ENCODE measurements around the gene ZNF644.
A peak's percentile ranks its signal among the peaks of the same experiment; 100 is the strongest.

The ZNF644 gene

DNA sequence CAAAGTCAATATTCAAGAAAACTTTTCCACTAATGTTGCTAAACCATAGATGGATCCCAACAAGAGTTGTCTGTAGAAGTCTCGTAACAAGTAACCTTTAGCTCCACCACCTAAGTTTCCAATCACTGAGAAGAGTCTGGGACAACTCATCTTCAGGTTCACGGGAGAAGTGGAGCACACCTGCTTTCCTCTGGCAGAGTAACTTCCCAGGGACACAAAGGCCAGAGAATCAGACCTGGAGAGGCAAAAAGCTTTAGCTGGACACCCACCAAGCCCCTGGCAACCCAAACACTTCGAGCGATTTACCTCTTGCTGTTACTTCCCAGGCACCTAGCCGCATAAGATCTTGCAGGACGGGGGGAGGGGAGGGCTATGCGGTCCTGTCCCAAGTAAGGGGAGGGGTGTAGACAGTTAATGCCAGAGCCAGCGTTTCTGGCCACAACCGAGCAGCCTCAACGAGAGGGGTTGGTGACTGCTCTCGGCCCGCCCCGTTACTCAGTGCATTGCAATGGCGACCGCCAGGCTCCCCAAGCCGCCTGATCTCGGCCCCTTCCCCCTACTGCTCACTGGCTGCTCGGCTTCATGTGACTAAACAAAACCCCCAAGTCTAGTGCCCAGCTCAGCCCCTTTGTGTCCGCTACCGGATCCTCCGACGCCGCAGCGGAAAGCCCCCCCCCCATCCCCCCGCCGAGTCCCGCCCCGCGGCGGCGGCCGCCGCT is 709 bp downstream of the ZNF644 start:
- peak; percentile 41 for DNase-seq (ENCODE audit: low read depth)

DNA sequence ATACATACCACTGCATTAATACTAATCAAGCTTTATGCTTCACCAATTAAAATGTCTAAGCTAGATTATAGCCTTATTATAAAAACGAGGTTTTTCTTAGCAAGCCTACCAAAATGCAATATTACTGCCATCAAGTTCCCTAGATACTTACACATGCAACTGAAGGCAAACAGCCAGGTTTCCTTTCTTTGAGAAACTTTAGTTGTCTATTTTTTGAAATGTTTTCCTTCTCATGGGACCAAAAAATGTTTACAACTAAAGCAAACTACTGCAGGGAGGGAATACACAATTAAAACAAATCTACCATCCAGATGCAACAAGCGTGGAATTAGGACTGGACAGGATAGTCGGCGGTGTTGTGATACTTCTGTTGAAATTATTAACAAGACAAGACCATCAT is 1.3 kb downstream of the ZNF644 start:
- DNase-seq (ENCODE audit: low read depth) = no peak

DNA sequence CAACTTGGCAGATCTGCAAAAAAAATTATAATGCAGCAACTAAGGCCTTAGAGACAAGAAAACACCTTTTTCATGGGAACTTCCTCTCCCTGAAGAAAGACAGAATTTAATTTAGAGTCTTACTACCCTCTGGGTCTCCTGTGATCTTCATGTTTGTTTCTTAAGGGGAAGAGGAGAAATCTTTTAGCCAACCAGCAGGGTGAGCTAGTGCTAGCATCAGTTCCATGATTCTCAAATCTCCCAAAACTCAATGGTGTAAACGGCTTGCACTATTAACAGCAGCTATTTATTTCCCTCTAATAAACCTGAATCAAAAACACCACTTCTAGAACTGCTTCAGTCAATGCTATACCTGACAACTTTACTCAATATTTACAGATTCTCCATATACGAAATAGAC is 3.8 kb downstream of the ZNF644 start:
- no peak for DNase-seq (ENCODE audit: low read depth)

DNA sequence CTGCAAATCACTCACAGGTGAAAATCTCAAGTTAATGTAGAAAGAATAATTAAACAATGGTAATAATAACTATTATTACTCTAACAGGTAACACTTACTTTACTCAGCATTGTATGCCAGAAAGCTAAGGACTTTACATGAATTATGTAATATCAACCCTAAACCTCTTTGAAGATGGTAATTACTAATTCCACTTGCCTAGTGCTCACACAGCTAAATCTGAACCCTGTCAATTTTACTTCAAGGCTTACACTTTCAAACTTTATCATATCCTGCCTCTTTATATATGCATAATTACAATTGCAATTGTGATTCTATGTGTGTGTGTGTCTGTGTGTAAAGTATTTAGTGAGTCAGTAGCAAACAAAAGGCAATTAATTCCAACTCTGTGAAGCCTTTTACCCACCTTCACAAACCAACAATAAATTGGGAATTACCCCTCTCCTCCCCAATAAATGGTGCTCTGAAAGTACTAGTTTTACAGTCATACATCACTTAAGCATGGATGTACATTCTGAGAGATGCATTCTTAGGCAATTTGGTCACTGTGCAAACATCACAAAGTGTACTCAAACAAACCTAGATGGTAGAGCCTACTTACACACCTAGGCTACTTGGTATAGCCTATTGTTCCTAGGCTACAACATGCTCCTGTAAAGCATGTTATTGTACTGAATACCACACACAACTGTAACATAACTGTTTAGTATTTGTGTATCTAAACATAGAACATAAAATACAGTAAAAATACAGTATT is 5.9 kb downstream of the ZNF644 start:
- DNase-seq (ENCODE audit: low read depth) = no peak

DNA sequence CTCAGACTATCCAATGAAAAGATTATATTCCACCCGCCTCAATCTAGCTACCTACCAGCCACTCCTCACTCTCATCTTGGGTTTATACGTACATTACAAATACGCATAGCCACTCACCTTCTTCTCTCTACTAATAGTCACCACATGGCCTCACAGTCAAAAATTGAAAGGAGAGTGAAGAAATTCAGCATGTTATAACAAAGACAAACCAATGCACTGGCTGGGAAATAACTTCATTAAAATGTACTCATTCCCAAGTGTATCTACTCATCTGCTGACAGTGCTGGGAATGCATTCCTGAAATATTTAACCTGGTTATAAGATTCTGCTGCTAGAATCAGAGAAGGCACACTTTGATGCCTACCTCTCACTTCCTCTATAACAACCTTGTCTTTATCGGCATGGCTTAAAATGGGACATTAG is 6.5 kb downstream of the ZNF644 start:
- DNase-seq (ENCODE audit: low read depth) = no peak

DNA sequence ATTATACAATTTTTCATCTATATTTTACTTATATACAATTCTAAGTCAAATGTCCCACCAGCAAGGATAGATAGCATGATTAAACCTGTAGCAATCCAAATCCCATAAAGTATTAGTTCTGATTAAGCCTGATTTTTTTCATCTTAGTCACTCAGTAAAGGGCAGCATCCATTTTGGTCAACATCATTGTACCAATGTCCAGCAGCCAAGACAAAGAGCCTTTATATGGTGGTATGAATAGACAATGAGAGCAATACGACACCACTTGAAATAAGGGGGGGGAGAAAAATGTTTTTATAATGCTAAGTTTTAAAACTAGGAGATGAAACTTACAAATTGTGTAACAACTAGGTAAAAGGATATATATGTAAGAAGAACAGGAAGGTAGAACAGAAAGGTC is 7.4 kb downstream of the ZNF644 start:
- DNase-seq (ENCODE audit: low read depth) = no peak

DNA sequence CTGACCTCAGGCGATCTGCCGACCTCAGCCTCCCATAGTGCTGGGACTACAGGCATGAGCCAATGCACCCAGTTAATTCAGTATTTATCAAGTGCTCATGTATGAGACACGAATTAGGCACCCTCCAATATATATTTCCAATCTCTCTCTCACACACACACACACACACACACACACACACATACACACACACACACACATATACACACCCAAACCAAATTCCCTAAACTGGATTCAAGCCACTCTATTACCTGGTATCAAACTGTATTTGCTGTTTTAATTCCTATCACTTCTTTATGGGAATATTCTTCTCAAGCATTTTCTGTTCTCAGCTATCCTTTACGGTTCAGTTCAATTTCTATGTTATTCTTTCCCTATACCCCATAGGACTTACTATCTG is 8.5 kb downstream of the ZNF644 start:
- DNase-seq (ENCODE audit: low read depth) = no peak

DNA sequence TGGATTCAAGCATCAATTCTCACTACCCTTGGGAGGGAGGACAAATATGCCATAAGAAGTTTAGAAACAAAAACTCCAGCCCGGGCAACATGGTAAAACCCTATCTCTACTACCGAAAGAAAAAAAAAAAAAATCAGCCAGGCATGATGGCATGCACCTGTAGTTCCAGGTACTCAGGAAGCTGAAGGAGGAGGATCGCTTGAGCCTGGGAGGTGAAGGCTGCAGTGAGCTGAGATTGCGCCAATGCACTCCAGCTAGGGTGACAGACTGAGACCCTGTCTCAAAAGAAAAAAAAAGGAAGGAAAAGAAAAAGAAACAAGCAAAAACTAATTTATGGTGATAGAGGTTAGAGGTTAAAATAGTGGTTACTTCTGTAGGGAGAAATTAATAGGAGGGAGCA is 9.6 kb downstream of the ZNF644 start:
- no peak for DNase-seq (ENCODE audit: low read depth)

DNA sequence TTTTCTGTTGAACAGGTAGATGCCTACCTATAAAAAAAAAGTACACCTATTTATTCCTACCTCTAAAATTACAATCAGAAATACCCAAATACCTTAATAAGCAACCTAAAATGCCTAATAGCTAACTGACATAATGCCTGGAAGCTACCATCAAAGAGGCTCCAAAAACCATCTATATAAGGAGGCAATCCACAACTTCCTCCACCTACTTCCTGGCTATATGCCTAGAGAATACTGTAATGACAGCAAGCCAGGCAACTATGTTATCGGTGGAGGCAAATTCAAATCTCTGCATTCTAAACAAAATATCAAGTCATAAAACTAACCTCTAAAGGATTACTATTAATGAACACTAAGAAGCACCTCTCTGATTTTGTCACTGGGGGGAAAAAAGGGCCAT is 10.1 kb downstream of the ZNF644 start:
- no peak for DNase-seq (ENCODE audit: low read depth)

DNA sequence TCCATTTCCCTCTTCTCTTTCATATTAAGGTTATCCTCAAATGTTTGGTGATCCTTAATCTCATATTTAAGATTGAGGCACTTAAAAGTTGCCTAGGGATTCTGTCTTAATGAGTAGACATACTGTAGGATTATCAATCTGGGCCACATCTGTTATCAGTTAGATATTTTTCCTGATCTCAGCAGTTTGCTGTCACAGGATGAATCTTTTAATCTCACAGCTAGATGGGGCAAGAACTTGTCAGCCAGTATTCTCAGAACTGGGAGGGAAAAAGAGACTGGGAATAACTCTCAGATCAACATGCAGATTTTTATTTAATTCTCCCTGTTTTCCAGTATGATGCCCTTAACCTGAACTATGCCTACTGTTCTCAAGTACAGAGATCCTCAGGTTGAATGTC is 14.0 kb downstream of the ZNF644 start:
- DNase-seq (ENCODE audit: low read depth) = no peak

DNA sequence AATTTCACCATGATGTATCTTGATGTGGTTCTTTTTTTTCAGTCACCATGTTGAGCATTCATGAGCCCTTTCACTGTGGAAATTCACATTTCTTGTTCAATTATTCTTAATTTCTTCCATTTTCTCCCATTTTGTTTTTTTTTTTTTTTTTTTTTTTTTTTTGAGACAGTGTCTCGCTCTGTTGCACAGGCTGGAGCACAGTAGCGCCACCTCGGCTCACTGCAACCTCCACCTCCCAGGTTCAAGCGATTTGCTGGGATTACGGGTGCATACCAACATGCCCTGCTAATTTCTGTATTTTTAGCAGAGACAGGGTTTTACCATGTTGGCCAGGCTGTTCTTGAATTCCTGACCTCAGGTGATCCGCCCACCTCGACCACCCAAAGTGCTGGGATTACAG is 14.7 kb downstream of the ZNF644 start:
- no peak for DNase-seq (ENCODE audit: low read depth)

DNA sequence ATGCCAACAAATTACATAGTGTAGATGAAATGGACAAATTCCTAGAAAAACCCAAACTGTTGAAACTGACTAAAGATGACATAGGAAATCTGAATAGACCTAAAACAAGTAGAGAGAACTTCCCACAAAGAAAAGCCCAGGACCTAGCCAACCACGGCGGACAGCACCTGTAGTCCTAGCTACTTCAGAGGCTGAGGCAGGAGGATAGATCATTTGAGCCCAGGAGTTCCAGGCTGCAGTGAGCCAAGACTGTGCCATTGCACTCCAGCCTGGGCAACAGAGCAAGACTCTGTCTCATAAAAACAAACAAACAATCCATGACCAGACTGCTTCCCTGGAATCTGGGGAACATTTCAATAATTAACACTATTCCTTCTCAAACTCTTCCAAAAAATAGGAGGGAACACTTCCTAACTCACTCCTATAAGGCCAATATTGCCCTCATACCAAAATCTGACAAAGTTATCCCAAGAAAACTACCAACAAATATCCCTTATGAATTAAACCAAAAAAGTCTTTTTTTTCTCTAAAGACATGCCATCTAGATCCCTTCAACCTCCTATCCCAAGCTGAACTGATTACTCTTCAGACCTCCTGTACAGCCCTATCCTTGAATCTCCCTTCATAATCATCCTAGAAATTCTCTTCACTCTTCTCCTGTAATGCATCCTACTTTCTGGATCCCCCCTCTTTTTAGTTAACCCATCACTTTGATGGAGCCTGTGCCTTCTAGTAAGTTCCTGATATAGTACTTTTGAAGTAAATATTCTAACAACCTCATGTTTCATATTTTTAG is 15.5 kb downstream of the ZNF644 start:
- no peak for DNase-seq (ENCODE audit: low read depth)

DNA sequence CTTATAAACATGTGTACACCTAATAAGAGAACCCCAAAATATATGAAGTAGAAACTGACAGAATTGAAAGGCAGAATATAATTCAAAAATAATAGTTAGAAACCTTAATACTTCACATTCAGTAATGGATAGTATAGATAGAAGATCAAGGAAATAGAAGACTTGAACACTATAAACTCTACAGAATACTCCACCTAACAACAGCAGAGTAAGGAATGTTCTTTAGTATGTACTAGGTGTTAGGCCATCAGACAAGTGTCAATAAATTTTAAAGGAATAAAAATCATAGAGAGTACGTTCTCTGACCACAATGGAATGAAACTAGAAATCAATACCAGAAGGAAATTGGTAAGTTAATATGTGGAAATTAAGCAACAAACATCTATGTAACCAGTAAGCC is 16.6 kb downstream of the ZNF644 start:
- DNase-seq (ENCODE audit: low read depth) = no peak

DNA sequence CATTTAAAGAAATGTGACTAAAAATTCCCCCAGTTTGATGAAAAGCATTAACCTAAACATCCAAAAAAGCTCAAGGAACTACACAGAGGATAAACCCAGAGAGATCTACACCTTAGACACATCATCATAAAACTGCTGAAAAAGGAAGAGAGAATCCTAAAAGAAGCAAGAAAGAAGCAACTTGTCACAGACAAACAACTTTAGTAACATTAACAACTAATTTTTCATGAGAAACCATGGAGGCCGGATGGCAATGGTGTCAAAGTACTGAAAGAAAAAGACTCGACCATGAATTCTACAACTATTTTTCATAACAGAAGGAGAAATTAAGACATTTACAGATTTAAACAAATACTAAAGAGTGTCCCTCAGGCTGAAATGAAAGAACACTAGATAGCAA is 17.7 kb downstream of the ZNF644 start:
- DNase-seq (ENCODE audit: low read depth) = no peak

DNA sequence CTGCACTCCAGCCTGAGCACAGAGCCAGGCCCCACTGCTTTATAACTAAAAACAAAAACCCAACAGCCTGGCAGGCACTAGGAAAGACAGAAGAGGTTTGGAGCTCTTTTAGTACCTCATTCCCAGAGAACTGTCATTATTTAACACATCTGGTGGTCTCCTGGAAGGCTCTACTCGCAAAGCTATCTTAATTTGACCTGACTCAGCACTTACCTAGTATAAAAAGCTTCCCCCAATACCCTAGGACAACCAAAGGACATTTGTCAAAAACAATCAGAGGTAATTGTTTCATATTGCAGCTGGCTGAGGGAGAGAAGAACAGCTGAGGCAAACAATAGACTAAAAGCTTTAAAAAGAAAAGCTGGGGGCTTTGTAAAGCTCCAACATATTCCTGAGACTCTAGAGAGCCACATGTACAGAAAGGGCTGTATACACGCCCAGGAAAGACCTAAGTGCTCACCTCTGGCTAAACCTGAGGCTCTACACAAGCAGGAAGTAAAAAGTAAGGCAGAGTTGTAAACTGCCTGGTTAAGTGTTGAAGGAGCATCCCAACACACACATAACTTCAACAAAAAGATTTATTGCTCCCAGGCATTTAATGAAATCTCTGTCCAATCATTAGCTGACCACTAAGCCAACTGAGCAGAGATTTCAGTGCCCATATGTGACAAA is 25.0 kb downstream of the ZNF644 start:
- no peak for DNase-seq (ENCODE audit: low read depth)

DNA sequence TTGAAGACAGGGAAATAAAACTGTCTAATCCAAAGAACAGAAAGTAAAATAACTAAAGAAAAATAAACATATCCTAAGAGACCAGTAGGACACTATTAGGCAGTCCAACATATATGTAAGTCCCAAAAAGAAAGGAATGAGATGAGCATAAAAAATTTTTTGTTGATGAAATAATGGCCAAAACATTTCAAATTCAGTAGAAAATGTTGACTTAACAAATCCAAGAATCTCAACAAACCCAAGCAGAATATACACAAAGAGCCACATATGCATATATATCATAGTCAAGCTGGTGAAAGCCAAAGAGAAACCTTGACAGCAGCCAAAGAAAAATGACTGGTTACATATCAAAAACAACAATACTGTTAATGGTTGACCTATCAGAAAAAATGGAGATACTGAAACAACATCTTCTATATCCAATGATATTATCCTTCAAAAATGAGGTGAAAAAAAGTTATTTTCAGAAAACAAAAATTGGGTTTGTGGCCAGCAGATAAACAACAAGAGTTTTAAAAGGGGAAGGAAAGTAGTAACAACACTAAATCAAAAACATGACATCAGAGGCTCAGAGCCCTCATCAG is 26.4 kb downstream of the ZNF644 start:
- DNase-seq (ENCODE audit: low read depth) = no peak

DNA sequence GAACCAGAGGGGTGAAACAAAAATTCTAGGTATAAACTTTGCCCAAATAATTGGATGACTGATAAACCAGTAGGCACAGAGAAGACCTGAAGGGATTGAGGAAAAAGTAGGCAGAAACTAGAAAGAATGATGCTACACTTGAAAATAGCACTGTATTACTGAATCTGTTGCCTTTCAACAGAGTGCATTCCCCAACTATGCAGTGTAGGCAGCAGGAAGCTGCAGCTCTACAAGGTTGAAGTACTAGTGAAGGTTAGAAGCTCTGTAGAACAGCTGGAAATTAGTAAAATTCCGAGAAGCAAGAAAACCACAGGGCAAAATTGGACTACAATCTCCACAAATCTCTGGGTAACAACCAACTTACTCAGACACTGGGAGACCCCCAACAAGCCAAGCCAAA is 27.4 kb downstream of the ZNF644 start:
- no peak for DNase-seq (ENCODE audit: low read depth)

DNA sequence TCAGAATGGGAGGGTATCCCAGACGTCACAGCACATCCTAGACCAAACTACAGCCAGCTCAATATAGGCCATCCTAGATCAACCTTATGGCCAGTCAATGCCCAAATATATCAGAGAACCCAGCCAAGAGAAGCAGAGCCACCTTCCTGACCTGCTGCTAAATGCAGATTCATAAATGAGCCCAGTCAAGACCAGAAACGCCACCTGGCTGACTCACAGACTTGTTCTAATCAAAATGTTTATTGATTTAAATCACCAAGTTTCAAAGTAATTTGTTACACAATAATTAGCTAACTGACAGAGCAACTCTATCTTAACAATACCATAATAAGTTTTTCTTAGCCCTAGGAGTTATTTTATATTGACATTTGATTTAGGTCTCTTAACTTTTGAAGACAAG is 28.6 kb downstream of the ZNF644 start:
- no peak for DNase-seq (ENCODE audit: low read depth)

DNA sequence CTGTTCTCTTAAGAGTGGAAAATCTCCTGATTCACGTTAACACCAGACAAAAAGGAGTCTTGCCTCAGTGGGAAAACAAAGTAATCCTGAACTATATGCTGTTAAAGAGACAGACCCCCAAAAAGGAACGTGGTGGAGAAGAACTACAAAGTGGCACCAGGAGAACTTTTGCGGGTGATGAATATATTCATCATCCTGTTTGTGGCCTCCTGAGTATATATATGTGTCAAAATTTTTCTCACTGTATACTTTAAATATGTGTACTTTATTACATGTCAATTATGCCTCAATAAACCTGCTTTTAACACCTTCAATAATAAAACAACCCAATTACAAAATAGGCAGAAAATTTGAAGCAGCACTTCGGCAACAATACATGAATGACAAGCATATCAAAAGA is 31.1 kb downstream of the ZNF644 start:
- no peak for DNase-seq (ENCODE audit: low read depth)

DNA sequence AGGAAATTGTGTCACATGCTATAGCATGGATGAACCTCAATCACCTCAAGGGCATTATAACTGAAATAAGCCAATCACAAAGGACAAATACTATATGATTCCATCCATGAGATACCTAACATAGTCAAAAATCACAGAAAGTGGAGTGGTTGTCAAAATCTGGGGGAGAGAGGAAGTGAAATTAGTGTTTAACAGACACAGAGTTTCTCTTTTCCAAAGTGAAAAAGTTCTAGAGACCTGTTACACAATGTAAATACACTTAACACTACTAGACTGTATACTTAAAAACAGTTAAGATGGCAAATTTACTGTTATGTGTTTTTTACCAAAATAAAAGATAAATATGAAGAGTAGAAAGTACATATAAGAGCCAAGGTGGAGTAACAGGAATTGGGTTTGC is 31.8 kb downstream of the ZNF644 start:
- DNase-seq (ENCODE audit: low read depth) = no peak

DNA sequence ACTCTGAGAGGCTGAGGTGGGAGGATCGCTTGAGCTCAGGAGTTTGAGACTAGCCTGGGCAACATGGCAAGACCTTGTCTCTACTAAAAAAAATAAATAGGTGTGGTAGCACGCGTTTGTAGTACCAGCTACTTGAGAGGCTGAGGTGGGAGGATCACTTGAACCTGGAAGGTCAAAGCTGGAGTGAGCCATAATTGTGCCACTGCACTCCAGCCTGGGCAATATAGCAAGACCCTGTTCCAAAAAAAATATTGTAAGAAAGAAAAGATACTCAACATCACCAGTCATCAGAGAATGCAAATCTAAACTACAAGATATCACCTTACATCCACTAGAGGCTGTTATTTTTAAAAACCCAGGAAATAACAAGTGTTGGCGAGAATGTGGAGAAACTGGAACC is 32.5 kb downstream of the ZNF644 start:
- DNase-seq (ENCODE audit: low read depth) = no peak

DNA sequence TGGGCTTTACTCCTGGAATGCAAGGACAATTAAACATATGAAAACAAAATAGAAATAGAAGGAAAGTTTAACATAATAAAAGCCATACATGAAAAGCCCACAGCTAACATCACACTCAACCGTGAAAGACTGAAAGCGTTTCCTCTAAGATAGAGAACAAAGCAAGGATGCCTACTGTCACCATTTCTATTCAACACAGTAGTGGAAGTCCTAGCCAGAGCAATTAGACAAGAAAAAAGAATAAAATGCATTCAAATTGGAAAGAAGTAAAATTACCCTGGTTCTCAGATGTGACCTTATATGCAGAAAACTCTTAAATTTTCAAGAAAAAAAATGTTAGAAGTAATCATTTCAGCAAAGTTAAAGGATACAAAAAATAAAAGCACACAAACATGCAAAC is 34.0 kb downstream of the ZNF644 start:
- DNase-seq (ENCODE audit: low read depth) = no peak
